Measurements from ENCODE around the gene CEMIP. TPM values are rescaled to one million over a fixed set of nuclear protein-coding genes. Genes with fewer than 3 reads are reported as not detected.
"Not testable (repeated sequence)": the region's sequence is repeated elsewhere in the genome, so short reads cannot be mapped to it uniquely, and the experiment has no call there.

The CEMIP gene
- total RNA-seq, 2 experiments from 2014 or later, result not detected

DNA sequence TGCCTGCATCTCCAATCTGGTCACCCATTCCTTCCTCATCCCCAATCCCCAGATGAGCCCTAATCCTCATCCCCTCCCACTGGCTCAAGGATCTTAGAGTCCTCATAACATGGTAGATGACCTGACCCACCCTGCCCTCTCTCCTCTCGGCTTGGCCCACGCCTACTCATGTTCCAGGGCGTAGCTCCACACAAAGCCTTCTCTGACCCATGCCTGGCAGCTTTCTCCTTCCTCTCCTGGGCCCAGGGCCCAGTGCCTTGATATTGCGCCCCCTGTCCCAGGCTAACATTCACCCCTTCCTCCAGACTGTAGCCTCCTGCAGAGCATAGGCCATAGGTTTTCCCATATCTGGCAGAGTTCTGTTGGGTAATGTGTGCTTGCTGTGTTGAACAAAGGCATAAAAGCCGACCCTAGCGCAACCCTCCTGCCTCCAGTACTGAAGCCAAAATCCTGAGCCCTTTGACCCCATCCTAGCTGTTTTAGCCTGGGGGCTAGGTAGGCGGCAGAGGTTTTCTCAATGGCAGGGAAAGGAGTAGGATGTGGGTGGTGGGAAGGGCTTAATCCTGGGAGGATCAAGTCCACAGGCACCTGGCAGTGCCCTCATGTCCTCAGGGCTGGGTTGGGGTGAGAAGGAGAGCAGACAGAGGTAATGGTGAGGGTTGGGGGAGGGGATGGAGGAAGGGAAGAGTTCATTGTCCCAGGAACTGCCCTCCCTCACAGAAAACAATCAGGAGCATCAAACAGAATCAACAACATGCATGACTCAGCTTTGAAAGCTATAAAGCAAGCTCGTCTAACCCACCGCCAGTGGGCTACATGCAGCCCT is 175.0 kb downstream of the CEMIP start:
- intact Hi-C loops (cut with DNase I, micrococcal nuclease), result no loop called here
- Mint-ChIP-seq H3K4me1 (ENCODE audit: low read depth) (no peaks in the 10 kb centered on the region), H3K27me3 (no peaks in the 10 kb centered on the region), H3K4me3 (no peak overlapping the region), H3K27ac (no peak overlapping the region), H3K9me3 (no peaks in the 10 kb centered on the region), H3K36me3 (ENCODE audit: low read depth) (peaks cover 68% of the 10 kb centered on the region)
- Histone ChIP-seq H3K4me3 (ENCODE audit: low read length) (no peak overlapping the region), H3K4me1 (ENCODE audit: insufficient read depth, low read length) (no peaks in the 10 kb centered on the region), H3K9me3 (ENCODE audit: control insufficient read depth in 1 of 2, insufficient read depth in 1 of 2, low read length in 2 of 2) (no peaks in the 10 kb centered on the region), H3K27me3 (ENCODE audit: control insufficient read depth in 1 of 2, insufficient read depth in 2 of 2, low read length in 2 of 2) (no peaks in the 10 kb centered on the region), H3K36me3 (ENCODE audit: insufficient read depth, low read length) (peaks cover 35% of the 10 kb centered on the region), H3K27ac (ENCODE audit: low read depth in 1 of 2, low read length in 2 of 2) (no peak overlapping the region)
- DNase-seq (no peak), ATAC-seq (ENCODE audit: poor library complexity) (no peak)
- TF ChIP-seq CTCF (IDR thresholded peaks at IDR 0.05), result no peak
- CTCF ChIA-PET, result no interaction called here
- POLR2A ChIA-PET, result no interaction called here

DNA sequence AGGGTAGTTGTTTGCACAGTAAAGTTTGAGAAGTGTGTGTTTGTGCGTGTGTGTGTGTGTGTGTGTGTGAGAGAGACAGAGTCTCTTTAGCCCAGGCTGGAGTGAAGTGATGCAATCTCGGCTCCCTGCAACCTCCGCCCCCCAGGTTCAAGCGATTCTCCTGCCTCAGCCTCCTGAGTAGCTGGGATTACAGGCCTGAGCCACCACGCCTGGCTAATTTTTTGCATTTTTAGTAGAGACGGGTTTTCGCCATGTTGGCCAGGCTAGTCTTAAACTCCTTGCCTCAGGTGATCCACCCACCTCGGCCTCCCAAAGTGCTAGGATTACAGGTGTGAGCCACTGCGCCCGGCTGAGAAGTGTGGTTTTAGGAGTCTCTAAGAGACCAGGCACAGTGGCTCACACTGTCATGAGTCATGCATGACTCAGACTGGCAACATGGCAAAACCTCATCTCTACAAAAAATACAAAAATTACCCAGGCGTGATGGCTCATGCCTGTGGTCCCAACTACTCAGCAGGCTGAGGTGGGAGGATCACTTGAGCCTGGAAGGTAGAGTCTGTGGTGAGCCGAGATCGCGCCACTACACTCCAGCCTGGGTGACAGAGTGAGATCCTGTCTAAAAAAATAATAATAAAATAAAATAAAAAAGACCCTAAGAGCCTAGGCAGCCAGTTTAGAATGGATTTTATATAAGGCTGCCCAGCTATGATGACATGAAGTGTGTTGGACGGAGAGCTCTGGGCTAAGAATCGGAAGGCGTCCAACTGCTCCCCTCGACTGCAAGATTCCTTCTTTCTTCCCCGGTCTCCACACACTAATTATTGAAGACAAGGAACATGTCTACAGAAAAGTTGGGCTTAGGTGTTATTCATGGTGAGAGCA is 176.6 kb downstream of the CEMIP start:
- H3K27me3 Mint-ChIP-seq; H3K27me3 ChIP-seq (ENCODE audit: control insufficient read depth in 1 of 2, insufficient read depth in 2 of 2, low read length in 2 of 2); ATAC-seq (ENCODE audit: poor library complexity); CTCF ChIA-PET; H3K9me3 Mint-ChIP-seq; H3K27ac Mint-ChIP-seq; H3K4me3 Mint-ChIP-seq; H3K4me1 Mint-ChIP-seq (ENCODE audit: low read depth); H3K4me3 ChIP-seq (ENCODE audit: low read length); POLR2A ChIA-PET; H3K9me3 ChIP-seq (ENCODE audit: control insufficient read depth in 1 of 2, insufficient read depth in 1 of 2, low read length in 2 of 2); intact Hi-C loops (cut with DNase I, micrococcal nuclease); H3K4me1 ChIP-seq (ENCODE audit: insufficient read depth, low read length); H3K27ac ChIP-seq (ENCODE audit: low read depth in 1 of 2, low read length in 2 of 2): not testable (repeated sequence)
- peak in 7 of 14 experiments; percentile 3 to 56 (median 15) for DNase-seq
- peaks cover 34% of the 10 kb centered on the region for H3K36me3 ChIP-seq (ENCODE audit: insufficient read depth, low read length)
- H3K36me3 Mint-ChIP-seq (ENCODE audit: low read depth), result peaks cover 66% of the 10 kb centered on the region

DNA sequence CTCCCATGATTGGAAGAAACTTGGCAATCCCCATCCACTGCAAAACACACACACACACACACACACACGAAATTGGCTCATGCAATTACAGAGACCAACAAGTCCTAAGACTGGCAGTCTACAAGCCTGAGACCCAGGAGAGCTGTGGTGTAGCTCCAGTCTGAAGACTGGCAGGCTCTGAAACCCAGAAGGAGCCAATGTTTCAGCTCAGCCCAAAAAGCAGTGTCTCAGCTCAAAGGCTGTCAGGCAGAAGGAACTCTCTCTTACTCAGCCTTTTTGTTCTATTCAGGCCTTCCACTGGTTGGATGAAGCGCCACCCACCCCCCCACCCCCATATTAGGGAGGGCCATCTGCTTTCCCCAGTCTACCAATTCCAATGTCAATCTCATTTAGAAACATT is 178.4 kb downstream of the CEMIP start:
- Histone ChIP-seq H3K36me3 (ENCODE audit: insufficient read depth, low read length) (peaks cover 18% of the 10 kb centered on the region), H3K9me3 (ENCODE audit: control insufficient read depth in 1 of 2, insufficient read depth in 1 of 2, low read length in 2 of 2) (no peaks in the 10 kb centered on the region), H3K4me3 (ENCODE audit: low read length) (no peak overlapping the region), H3K4me1 (ENCODE audit: insufficient read depth, low read length) (no peaks in the 10 kb centered on the region), H3K27me3 (ENCODE audit: control insufficient read depth in 1 of 2, insufficient read depth in 2 of 2, low read length in 2 of 2) (no peaks in the 10 kb centered on the region), H3K27ac (ENCODE audit: low read depth in 1 of 2, low read length in 2 of 2) (no peak overlapping the region)
- Mint-ChIP-seq H3K4me1 (ENCODE audit: low read depth) (peaks cover 13% of the 10 kb centered on the region), H3K4me3 (no peak overlapping the region), H3K36me3 (ENCODE audit: low read depth) (peaks cover 68% of the 10 kb centered on the region), H3K27me3 (no peaks in the 10 kb centered on the region), H3K9me3 (no peaks in the 10 kb centered on the region), H3K27ac (no peak overlapping the region)
- DNase-seq (no peak), ATAC-seq (ENCODE audit: poor library complexity) (no peak)
- CTCF ChIA-PET, result no interaction called here
- TF ChIP-seq CTCF (IDR thresholded peaks at IDR 0.05), result no peak
- POLR2A ChIA-PET, result no interaction called here
- intact Hi-C loops (cut with DNase I, micrococcal nuclease), result no loop called here
